ENCODE data around the gene CACNA1G. TPM values are rescaled to one million over a fixed set of nuclear protein-coding genes. Genes with fewer than 3 reads are reported as not detected.
A peak's percentile ranks its signal among the peaks of the same experiment; 100 is the strongest.

Gene CACNA1G
- total RNA-seq, 1 donor from 2014 or later = 0.08 TPM

GRCh38 chr17:50534222-50534978 is 26.1 kb upstream of the CACNA1G start:
- peak; percentile 90 for ATAC-seq

- no peak for ATAC-seq
Observed at GRCh38 chr17:50534979-50535326, 25.6 kb upstream of the CACNA1G start.

- no peak for ATAC-seq
Observed at GRCh38 chr17:50535407-50535806, 25.1 kb upstream of the CACNA1G start.

GRCh38 chr17:50536683-50537646 is 23.6 kb upstream of the CACNA1G start:
- no peak for ATAC-seq

GRCh38 chr17:50537721-50538548 is 22.6 kb upstream of the CACNA1G start:
- ATAC-seq = no peak

DNA sequence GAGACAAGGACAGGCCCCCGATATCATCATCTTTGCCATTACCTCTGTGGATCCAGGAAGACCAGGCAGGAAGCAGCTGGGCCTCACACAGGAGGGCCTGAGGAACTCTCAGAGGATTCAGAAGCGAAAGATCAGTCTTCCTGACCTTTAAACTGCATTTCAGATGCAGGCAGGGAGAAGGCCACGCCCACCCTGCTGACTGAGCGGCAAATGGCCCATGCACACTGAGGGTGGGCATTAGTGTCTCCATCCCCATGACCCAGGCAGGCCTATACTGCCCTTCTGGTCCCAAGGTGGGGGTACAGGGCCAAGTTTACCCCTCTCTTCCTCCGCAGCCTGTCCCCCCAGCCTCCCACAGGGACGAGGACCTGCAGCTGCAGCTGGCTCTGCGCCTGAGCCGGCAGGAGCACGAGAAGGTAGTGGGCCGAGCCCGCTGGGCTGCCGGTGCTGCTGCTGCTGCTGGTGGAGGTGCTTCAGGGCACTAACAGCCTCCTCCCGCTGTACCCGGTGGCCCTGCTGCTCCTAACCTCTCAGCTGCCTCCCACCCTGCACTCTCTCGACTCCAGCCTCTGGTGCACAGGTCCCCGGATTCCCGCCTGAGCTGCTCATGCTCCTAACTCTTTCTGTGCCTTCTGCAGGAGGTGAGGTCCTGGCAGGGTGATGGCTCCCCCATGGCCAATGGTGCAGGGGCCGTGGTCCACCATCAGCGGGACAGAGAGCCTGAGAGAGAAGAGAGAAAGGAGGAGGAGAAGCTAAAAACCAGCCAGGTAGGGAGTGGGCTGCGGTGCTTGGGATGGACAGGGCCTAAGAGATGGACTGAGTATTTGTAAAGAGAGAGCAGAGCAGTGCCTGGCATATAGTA is 21.7 kb upstream of the CACNA1G start:
- no peak for ATAC-seq

DNA sequence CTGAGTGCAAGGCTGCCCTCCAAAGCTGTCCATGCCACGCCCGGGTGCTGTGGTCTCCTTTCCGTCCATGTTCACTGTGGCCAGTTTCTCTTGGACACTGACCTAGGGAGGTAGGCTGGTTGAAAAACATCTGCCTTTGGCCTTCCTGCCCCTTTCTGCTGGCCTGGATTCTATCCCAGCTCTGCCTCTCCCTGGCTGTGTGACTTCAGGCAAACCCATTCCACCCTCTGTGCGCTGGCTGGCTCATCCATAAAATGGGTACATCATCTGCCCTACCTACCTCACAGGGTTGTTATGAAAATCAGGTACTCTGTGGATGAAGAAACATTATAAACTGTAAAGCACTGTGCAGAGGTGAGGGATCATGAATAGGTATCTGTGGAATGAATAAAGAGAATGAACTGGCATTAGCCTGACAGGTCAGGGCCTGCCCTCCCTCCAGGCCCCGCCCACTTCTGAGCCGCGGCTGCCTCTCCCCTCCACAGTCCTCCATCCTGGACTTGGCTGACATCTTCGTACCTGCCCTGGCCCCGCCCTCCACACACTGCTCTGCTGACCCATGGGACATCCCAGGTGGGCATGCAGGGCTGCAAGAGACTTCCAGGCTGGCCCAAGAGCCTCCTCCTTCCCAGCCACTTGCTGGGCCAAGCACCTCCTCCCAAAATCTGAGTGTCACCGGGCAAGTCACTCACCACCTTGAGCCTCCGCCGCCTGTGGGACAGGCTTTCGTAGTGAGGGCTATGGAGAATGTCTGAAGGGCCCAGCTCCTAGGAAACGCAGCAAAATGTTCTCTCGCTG is 20.6 kb upstream of the CACNA1G start:
- peak; percentile 82 for ATAC-seq

DNA sequence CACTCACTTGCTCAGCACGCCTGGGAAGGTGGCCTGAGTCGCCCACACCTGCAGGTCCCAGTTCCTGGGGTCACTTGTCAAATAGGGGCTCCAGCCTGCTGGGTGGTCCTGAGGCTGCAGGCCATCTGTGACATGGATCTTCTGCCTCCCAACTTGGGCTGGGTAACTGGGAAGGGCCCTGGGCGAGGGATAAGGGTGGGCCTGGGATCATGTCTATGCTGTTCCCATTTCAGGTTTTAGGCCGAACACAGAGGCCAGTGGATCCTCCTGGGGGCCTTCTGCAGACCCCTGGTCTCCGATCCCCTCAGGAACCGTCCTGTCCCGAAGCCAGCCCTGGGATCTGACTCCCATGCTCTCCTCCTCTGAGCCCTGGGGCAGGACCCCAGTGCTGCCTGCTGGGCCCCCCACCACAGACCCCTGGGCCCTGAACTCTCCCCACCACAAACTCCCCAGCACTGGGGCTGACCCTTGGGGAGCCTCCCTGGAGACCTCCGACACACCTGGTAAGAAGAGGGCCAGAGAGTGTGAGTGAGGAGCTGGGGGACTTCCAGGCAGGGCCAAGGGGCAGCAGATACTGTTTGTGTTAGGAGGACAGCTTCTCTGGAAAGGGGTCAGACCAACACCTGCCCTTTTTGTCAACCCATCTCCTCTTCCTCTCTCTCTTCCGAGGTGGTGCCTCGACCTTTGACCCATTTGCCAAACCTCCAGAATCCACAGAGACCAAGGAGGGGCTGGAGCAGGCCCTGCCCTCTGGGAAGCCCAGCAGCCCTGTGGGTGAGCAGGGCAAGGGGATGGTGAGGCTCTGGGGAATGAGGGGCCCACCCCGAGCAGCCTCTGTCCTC is 19.7 kb upstream of the CACNA1G start:
- ATAC-seq = no peak

- no peak for ATAC-seq
Observed at GRCh38 chr17:50541402-50541715, 19.2 kb upstream of the CACNA1G start.

DNA sequence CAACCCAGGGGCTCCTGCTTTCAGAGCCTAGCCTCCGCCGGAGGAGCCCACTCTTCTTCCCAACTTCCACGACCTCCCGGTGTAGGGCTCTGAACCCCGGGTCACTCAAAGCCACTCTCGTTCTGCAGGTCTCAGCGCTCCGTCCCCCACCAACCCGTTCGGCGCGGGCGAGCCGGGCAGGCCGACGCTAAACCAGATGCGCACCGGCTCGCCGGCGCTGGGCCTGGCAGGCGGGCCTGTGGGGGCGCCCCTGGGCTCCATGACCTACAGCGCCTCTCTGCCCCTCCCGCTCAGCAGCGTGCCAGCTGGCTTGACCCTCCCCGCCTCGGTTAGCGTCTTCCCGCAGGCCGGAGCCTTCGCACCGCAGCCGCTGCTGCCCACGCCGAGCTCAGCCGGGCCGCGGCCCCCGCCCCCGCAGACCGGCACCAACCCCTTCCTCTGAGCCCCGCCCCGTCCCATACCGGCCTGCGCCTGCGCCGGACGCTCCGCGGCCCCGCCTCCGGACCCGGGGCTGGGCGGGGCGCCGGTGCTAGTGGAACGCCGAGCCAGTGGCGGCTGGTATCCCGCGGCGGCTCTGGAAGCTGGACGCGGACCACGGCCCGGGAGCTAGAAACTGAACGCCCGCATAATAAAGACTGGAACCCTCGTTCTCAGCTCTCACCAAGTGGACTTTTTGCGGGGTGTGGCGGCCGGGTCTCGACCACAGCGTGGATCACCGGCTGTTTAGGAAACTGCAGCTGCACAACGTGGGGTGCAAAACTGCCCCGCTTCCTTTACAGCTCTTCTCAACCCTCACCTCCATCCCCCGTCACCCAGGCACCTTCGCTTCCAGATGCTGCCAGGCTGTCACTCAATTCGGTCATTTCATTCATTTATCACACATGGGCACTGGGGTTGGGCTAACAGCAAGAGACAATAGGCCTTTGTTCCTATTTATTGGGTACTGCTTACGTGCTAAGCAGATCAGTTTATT is 18.5 kb upstream of the CACNA1G start:
- ATAC-seq = peak; percentile 67

DNA sequence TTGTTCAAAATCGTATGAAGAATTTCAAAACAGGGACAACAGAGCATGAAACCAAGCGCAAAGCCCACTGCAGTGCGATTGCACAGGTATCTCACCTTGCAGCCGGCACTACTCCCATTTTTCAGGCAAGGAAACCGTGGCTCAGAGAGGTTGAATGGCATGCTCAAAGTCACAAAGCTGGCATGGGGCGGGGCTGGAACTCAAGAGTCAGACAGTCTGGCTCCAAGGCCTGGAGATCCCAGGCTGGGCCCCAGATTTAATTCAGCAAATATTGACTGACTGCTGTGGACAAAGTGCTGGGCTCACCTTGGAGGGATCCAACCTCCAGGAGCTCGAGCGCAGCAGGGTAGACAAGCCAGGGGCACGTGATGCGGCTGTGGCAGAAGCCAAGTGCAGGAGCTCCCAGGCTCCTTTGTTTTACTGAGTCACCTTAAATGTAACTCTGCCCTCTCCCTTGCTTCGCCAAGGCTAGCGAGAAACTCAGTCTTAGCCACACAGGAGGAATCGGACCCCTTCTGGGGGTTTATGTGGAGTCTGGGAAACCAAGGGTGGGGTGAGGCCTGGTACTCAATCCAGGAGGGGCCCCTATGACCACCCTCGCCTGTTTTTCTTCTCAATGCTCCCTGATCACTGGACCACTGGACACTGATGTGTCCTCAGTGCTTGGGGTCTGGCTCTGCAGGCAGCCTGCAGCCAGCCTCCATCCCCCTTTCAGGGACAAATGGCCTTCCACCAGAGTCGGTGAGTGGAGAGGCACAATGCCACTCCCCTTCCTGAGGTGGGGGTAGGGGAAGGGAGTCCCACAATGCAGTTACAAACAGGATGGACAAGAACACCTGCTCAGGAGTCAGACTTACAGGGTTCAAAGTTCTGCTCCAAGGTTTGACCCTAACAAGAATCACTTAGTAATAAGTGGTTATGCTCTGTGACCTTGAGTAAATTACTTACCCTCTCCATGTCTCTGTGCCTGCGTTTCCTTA is 17.4 kb upstream of the CACNA1G start:
- ATAC-seq = peak; percentile 24

DNA sequence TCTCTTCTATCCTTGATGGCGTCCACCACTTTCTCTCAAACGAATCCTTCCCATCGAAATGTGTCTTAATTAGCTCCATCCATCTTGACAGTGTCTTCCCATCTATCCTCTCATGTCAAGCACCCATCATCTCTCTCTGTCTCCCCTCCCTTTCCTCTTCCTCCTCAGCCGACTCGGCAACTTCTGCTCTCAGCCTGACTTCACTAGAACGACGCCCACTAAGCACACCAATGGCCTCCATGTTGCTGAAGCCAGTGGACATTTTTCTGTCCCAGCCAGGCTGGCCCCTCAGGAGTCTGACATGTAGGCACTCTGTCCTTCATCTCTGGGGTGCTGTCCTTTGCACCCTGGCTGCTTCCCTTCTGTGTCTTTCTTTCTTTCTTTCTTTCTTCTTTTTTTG is 16.0 kb upstream of the CACNA1G start:
- ATAC-seq = no peak

- no peak for ATAC-seq
Observed at GRCh38 chr17:50545311-50545710, 15.2 kb upstream of the CACNA1G start.

DNA sequence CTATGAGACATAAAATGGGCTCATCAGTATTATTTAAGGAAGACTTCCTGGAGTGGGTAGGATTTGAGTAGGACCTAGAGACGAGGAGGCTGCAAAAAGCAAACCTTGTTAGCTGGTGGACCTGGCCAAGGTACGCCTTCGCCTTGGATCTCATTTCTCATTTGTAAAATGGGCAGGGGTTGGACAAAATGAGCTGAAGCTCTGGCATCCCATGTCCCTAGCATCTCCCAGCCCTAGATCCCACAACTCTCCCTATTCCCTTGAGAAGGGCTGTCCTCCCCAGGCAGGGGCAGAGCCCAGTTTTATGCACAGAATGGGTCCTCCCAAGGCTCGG is 13.8 kb upstream of the CACNA1G start:
- no peak for ATAC-seq

- peak; percentile 83 for ATAC-seq
Observed at GRCh38 chr17:50547035-50547735, 13.3 kb upstream of the CACNA1G start, which contains the start of gene SPATA20. Gene SPATA20 (plus strand): TSS chr17:50547174. CDS start chr17:50547209, 35 bp downstream.

DNA sequence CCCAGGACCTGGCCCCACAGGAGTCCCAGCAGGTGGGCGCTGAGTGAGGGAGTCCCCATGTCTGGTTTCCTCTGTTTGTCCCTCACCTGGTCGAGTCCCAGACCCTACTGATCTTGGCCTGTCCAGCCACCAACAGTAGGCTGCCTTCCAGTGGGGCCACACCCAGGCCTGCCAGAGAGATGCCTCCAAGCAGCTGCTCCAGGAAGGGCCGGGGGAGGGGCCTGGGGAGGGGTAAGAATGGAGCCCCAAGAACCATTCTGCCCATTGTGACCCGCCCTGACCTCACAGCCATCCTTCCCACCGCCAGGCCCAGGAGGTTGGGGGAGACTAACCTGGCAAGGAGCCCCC is 12.8 kb upstream of the CACNA1G start:
- ATAC-seq = peak; percentile 1

DNA sequence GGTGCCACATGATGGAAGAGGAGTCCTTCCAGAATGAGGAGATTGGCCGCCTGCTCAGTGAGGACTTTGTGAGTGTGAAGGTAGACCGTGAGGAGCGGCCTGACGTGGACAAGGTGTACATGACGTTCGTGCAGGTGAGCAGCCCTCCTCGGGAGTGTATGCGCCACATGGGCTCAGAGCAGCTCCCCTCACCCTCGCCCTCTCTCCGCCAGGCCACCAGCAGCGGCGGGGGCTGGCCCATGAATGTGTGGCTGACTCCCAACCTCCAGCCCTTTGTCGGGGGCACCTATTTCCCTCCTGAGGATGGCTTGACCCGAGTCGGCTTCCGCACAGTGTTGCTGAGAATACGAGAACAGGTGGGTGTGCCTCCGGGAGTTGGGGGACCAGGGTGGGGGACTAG is 11.7 kb upstream of the CACNA1G start:
- no peak for ATAC-seq
